Panc1 (cell line): Measurements from ENCODE around the gene ARL5C.

Experiments used
- POLR2AphosphoS5 ChIP-seq: IDR thresholded peaks from 2 replicates; pipeline ENCODE4 v1.6.1; 2012; ENCODE audit warnings: mild to moderate bottlenecking, low read depth, low read length, moderate library complexity
- SIN3A ChIP-seq: IDR thresholded peaks from 2 replicates; pipeline ENCODE4 v1.6.1; 2012; ENCODE audit warnings: low read depth, mild to moderate bottlenecking, low read length, moderate library complexity, borderline replicate concordance; ENCODE audit not compliant: insufficient read depth
- TCF7L2 ChIP-seq: IDR thresholded peaks from 2 replicates; pipeline ENCODE4 v1.6.1; 2011; ENCODE audit warnings: mild to moderate bottlenecking, low read depth, low read length, inconsistent platforms
- TF ChIP-seq, protein P1 (sequence below): fragments of 450-650 bp; IDR thresholded peaks from 2 replicates; pipeline ENCODE4 v1.5.1; 2017; ENCODE audit warnings: mild to moderate bottlenecking
- TF ChIP-seq, protein P2 (sequence below), 2 experiments: IDR thresholded peaks; 2 replicates each; pipeline ENCODE4 v1.6.1; 2011 to 2012; ENCODE audit warnings: low read depth in 2 of 2, control low read depth in 1 of 2, low read length in 1 of 2, mild to moderate bottlenecking in 1 of 2, moderate library complexity in 1 of 2; ENCODE audit not compliant: insufficient read depth in 1 of 2

DNA sequence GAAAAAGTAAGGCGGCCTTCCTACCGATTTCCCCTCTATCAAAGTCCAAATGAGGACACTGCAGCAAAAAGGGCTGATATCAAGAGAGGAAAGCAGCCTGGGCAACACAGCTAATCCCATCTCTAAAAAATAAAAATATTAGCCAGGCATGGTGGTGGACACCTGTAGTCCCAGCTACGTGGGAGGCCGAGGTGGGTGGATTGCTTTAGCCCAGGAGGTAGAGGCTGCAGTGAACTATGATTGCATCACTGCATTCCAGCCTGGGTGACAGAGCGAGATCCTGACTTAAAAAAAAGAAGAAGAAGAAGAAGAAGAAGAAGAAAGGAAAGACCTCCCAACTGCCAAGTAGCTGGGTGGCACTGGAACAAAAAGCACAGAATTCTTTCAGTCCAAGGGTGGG lies 17.1 kb upstream of the ARL5C start:
- TF ChIP-seq, protein P1, sequence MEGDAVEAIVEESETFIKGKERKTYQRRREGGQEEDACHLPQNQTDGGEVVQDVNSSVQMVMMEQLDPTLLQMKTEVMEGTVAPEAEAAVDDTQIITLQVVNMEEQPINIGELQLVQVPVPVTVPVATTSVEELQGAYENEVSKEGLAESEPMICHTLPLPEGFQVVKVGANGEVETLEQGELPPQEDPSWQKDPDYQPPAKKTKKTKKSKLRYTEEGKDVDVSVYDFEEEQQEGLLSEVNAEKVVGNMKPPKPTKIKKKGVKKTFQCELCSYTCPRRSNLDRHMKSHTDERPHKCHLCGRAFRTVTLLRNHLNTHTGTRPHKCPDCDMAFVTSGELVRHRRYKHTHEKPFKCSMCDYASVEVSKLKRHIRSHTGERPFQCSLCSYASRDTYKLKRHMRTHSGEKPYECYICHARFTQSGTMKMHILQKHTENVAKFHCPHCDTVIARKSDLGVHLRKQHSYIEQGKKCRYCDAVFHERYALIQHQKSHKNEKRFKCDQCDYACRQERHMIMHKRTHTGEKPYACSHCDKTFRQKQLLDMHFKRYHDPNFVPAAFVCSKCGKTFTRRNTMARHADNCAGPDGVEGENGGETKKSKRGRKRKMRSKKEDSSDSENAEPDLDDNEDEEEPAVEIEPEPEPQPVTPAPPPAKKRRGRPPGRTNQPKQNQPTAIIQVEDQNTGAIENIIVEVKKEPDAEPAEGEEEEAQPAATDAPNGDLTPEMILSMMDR = no peak
- TF ChIP-seq SIN3A (no peak), POLR2AphosphoS5 (no peak), TCF7L2 (no peak)
- TF ChIP-seq, protein P2, sequence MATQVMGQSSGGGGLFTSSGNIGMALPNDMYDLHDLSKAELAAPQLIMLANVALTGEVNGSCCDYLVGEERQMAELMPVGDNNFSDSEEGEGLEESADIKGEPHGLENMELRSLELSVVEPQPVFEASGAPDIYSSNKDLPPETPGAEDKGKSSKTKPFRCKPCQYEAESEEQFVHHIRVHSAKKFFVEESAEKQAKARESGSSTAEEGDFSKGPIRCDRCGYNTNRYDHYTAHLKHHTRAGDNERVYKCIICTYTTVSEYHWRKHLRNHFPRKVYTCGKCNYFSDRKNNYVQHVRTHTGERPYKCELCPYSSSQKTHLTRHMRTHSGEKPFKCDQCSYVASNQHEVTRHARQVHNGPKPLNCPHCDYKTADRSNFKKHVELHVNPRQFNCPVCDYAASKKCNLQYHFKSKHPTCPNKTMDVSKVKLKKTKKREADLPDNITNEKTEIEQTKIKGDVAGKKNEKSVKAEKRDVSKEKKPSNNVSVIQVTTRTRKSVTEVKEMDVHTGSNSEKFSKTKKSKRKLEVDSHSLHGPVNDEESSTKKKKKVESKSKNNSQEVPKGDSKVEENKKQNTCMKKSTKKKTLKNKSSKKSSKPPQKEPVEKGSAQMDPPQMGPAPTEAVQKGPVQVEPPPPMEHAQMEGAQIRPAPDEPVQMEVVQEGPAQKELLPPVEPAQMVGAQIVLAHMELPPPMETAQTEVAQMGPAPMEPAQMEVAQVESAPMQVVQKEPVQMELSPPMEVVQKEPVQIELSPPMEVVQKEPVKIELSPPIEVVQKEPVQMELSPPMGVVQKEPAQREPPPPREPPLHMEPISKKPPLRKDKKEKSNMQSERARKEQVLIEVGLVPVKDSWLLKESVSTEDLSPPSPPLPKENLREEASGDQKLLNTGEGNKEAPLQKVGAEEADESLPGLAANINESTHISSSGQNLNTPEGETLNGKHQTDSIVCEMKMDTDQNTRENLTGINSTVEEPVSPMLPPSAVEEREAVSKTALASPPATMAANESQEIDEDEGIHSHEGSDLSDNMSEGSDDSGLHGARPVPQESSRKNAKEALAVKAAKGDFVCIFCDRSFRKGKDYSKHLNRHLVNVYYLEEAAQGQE (IDR thresholded peaks at IDR 0.05; ENCODE audit: insufficient read depth in 1 of 2, low read depth in 2 of 2, low read length in 1 of 2) = no peak
